Stomach (tissue), 4 donors: ENCODE results near the gene SMARCA4.

ENCODE experiments used
- POLR2A ChIP-seq, 4 donors: fragments of 450-650 bp; IDR thresholded peaks; one replicate each; pipeline ENCODE4 v1.6.1; 2016; ENCODE audit warnings: antibody characterized with exemption in 4 of 4, control low read depth in 2 of 4, mild to moderate bottlenecking in 1 of 4, moderate library complexity in 1 of 4
- POLR2AphosphoS5 ChIP-seq, 3 donors: sonication (generic); formaldehyde crosslinking; IDR thresholded peaks; one replicate each; pipeline ENCODE4 v1.6.1; 2016; ENCODE audit warnings: antibody characterized with exemption in 3 of 3

GRCh38 chr19:11018763-11019162, 57.9 kb downstream of the SMARCA4 start:
- TF ChIP-seq POLR2AphosphoS5 (IDR thresholded peaks at IDR 0.05), result no peak
- no peak for TF ChIP-seq POLR2A (IDR thresholded peaks at IDR 0.05)
